ENCODE measurements around the gene ZNF549.

ZNF549 gene

GRCh38 chr19:57566396-57567265 lies 39.5 kb downstream of the ZNF549 start:
- Histone ChIP-seq H3K4ac (ENCODE audit: low read depth in 1 of 2, low read length in 2 of 2) (no peak overlapping the region), H2AFZ (ENCODE audit: low read depth, low read length) (no peak overlapping the region), H3K4me3 (ENCODE audit: insufficient read depth in 1 of 2, low read depth in 1 of 2, low read length in 2 of 2) (peak overlapping the region in 1 of 2 experiments; percentile 38), H2BK120ac (ENCODE audit: low read depth, low read length) (no peak overlapping the region), H3K4me1 (ENCODE audit: control insufficient read depth, insufficient read depth, low read depth, low read length) (no peaks in the 10 kb centered on the region), H3K23ac (ENCODE audit: low read length in 2 of 2) (no peak overlapping the region), H3K4me2 (ENCODE audit: low read length, poor library complexity, severe bottlenecking) (no peak overlapping the region), H3K14ac (ENCODE audit: low read length in 2 of 2) (no peak overlapping the region), H2BK15ac (ENCODE audit: low read depth, poor library complexity, severe bottlenecking) (no peak overlapping the region), H3K27me3 (ENCODE audit: control insufficient read depth in 1 of 2, insufficient read depth in 1 of 2, low read length in 2 of 2) (no peaks in the 10 kb centered on the region), H3K79me1 (replicated peaks; ENCODE audit: low read length, poor library complexity, severe bottlenecking) (peaks cover 3% of the 10 kb centered on the region), H4K91ac (ENCODE audit: low read length) (no peak overlapping the region), H2BK5ac (ENCODE audit: low read depth, low read length, poor library complexity, severe bottlenecking) (no peak overlapping the region), H3K36me3 (ENCODE audit: control insufficient read depth in 1 of 2, insufficient read depth in 2 of 2, low read depth in 1 of 2, low read length in 2 of 2) (peaks cover 13% of the 10 kb centered on the region in 2 experiments), H2BK12ac (ENCODE audit: low read length in 2 of 2) (no peak overlapping the region), H2AK5ac (ENCODE audit: low read length, severe bottlenecking) (no peak overlapping the region), H3K27ac (ENCODE audit: low read length, poor library complexity, severe bottlenecking) (no peak overlapping the region), H3K18ac (ENCODE audit: low read depth in 1 of 2, low read length in 2 of 2) (no peak overlapping the region), H3K9me3 (ENCODE audit: control insufficient read depth, low read length) (peaks cover 94% of the 10 kb centered on the region), H4K8ac (ENCODE audit: low read length) (no peak overlapping the region), H3K9ac (ENCODE audit: low read length) (no peak overlapping the region)
- DNase-seq: peak; percentile 32
- WGBS: 56% methylated on average over 5 of the region's 7 CpGs

GRCh38 chr19:57570707-57571106 lies 43.6 kb downstream of the ZNF549 start:
- DNase-seq: no peak
- H2BK120ac ChIP-seq (ENCODE audit: low read depth, low read length): no peak overlapping the region
- H3K9me3 ChIP-seq (ENCODE audit: control insufficient read depth, low read length): peaks cover 97% of the 10 kb centered on the region
- no peak overlapping the region for H4K8ac ChIP-seq (ENCODE audit: low read length)
- H3K4me3 ChIP-seq (ENCODE audit: insufficient read depth in 1 of 2, low read depth in 1 of 2, low read length in 2 of 2): peak overlapping the region in 1 of 2 experiments; percentile 9
- H3K79me1 ChIP-seq (replicated peaks; ENCODE audit: low read length, poor library complexity, severe bottlenecking): peaks cover 21% of the 10 kb centered on the region
- no peak overlapping the region for H2BK12ac ChIP-seq (ENCODE audit: low read length in 2 of 2)
- no peak overlapping the region for H2AK5ac ChIP-seq (ENCODE audit: low read length, severe bottlenecking)
- H3K23ac ChIP-seq (ENCODE audit: low read length in 2 of 2): no peak overlapping the region
- H3K27me3 ChIP-seq (ENCODE audit: control insufficient read depth in 1 of 2, insufficient read depth in 1 of 2, low read length in 2 of 2): no peaks in the 10 kb centered on the region
- H2BK15ac ChIP-seq (ENCODE audit: low read depth, poor library complexity, severe bottlenecking): no peak overlapping the region
- no peak overlapping the region for H3K14ac ChIP-seq (ENCODE audit: low read length in 2 of 2)
- H3K4me1 ChIP-seq (ENCODE audit: control insufficient read depth, insufficient read depth, low read depth, low read length): no peaks in the 10 kb centered on the region
- H4K91ac ChIP-seq (ENCODE audit: low read length): no peak overlapping the region
- H3K36me3 ChIP-seq (ENCODE audit: control insufficient read depth in 1 of 2, insufficient read depth in 2 of 2, low read depth in 1 of 2, low read length in 2 of 2): peaks cover 53% of the 10 kb centered on the region in 2 experiments
- H3K27ac ChIP-seq (ENCODE audit: low read length, poor library complexity, severe bottlenecking): no peak overlapping the region
- no peak overlapping the region for H3K4me2 ChIP-seq (ENCODE audit: low read length, poor library complexity, severe bottlenecking)
- no peak overlapping the region for H3K4ac ChIP-seq (ENCODE audit: low read depth in 1 of 2, low read length in 2 of 2)
- no peak overlapping the region for H3K18ac ChIP-seq (ENCODE audit: low read depth in 1 of 2, low read length in 2 of 2)
- no peak overlapping the region for H2BK5ac ChIP-seq (ENCODE audit: low read depth, low read length, poor library complexity, severe bottlenecking)
- no peak overlapping the region for H2AFZ ChIP-seq (ENCODE audit: low read depth, low read length)
- H3K9ac ChIP-seq (ENCODE audit: low read length): no peak overlapping the region

DNA sequence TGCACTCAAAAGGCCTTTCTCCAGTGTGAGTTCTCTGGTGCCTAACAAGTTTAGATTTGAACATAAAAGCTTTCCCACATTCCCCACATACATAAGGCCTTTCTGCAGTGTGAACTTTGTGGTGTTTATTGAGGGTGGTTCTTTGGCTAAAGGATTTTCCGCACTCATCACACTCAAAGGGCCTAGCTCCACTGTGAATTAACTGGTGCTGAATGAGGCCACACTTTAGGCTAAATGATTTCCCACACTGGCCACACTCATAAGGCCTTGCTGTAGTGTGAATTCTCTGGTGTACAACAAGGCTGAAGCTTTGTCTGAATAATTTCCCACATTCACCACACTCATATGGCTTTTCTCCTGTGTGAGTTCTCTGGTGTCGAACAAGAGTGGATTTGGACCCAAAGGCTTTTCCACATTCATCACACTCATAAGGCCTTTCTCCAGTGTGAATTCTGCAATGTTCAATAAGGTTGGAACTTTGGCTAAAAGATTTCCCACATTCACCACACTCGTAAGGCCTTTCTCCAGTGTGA lies 45.3 kb downstream of the ZNF549 start:
- Histone ChIP-seq H2BK15ac (ENCODE audit: low read depth, poor library complexity, severe bottlenecking) (no peak overlapping the region), H3K36me3 (ENCODE audit: control insufficient read depth in 1 of 2, insufficient read depth in 2 of 2, low read depth in 1 of 2, low read length in 2 of 2) (peaks cover 68 to 70% of the 10 kb centered on the region in 2 experiments), H4K8ac (ENCODE audit: low read length) (no peak overlapping the region), H3K79me1 (replicated peaks; ENCODE audit: low read length, poor library complexity, severe bottlenecking) (peaks cover 36% of the 10 kb centered on the region), H3K27me3 (ENCODE audit: control insufficient read depth in 1 of 2, insufficient read depth in 1 of 2, low read length in 2 of 2) (no peaks in the 10 kb centered on the region), H2BK5ac (ENCODE audit: low read depth, low read length, poor library complexity, severe bottlenecking) (no peak overlapping the region), H3K18ac (ENCODE audit: low read depth in 1 of 2, low read length in 2 of 2) (no peak overlapping the region), H2BK12ac (ENCODE audit: low read length in 2 of 2) (no peak overlapping the region), H4K91ac (ENCODE audit: low read length) (no peak overlapping the region), H3K4ac (ENCODE audit: low read depth in 1 of 2, low read length in 2 of 2) (no peak overlapping the region), H3K4me3 (ENCODE audit: insufficient read depth in 1 of 2, low read depth in 1 of 2, low read length in 2 of 2) (peak overlapping the region in 1 of 2 experiments; percentile 53), H3K9me3 (ENCODE audit: control insufficient read depth, low read length) (peaks cover 97% of the 10 kb centered on the region), H3K27ac (ENCODE audit: low read length, poor library complexity, severe bottlenecking) (no peak overlapping the region), H3K23ac (ENCODE audit: low read length in 2 of 2) (no peak overlapping the region), H3K14ac (ENCODE audit: low read length in 2 of 2) (no peak overlapping the region), H2AK5ac (ENCODE audit: low read length, severe bottlenecking) (no peak overlapping the region), H3K4me2 (ENCODE audit: low read length, poor library complexity, severe bottlenecking) (no peak overlapping the region), H2AFZ (ENCODE audit: low read depth, low read length) (no peak overlapping the region), H3K4me1 (ENCODE audit: control insufficient read depth, insufficient read depth, low read depth, low read length) (no peaks in the 10 kb centered on the region), H2BK120ac (ENCODE audit: low read depth, low read length) (no peak overlapping the region), H3K9ac (ENCODE audit: low read length) (no peak overlapping the region)
- 100% methylated on average over 1 of the region's 3 CpGs for WGBS
- DNase-seq: no peak

DNA sequence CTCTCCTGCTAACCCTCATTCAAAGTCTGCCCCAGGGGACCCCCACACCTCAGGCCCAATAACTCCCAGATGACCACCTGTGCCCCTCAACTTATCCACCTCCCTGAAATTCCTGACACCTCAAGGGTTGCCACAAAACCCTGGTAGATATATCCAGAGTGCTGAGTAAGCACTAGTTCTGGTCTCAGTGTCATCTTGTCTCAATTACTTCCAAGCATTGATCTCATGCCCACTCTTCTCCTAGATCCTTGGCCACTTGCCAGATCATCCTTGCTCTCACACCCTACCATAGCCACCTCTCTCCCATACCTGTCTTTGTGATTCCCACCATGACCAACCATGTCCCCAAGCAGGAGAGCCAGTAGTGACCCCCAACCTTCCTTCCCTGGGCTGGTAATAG lies 49.5 kb downstream of the ZNF549 start:
- Histone ChIP-seq H3K79me1 (replicated peaks; ENCODE audit: low read length, poor library complexity, severe bottlenecking) (peaks cover 41% of the 10 kb centered on the region), H3K4me2 (ENCODE audit: low read length, poor library complexity, severe bottlenecking) (no peak overlapping the region)
- DNase-seq: no peak

More for the DNA sequence above, 49.5 kb downstream of the ZNF549 start:
- Histone ChIP-seq H3K18ac (ENCODE audit: low read depth in 1 of 2, low read length in 2 of 2) (no peak overlapping the region), H3K14ac (ENCODE audit: low read length in 2 of 2) (no peak overlapping the region), H3K36me3 (ENCODE audit: control insufficient read depth in 1 of 2, insufficient read depth in 2 of 2, low read depth in 1 of 2, low read length in 2 of 2) (peaks cover 55 to 60% of the 10 kb centered on the region in 2 experiments), H2BK120ac (ENCODE audit: low read depth, low read length) (no peak overlapping the region), H2AK5ac (ENCODE audit: low read length, severe bottlenecking) (no peak overlapping the region), H3K9me3 (ENCODE audit: control insufficient read depth, low read length) (peaks cover 61% of the 10 kb centered on the region), H3K4me1 (ENCODE audit: control insufficient read depth, insufficient read depth, low read depth, low read length) (peaks cover 4% of the 10 kb centered on the region), H2BK12ac (ENCODE audit: low read length in 2 of 2) (no peak overlapping the region), H3K4ac (ENCODE audit: low read depth in 1 of 2, low read length in 2 of 2) (no peak overlapping the region), H3K27ac (ENCODE audit: low read length, poor library complexity, severe bottlenecking) (no peak overlapping the region), H3K27me3 (ENCODE audit: control insufficient read depth in 1 of 2, insufficient read depth in 1 of 2, low read length in 2 of 2) (no peaks in the 10 kb centered on the region), H4K91ac (ENCODE audit: low read length) (no peak overlapping the region), H2AFZ (ENCODE audit: low read depth, low read length) (no peak overlapping the region), H4K8ac (ENCODE audit: low read length) (no peak overlapping the region), H2BK5ac (ENCODE audit: low read depth, low read length, poor library complexity, severe bottlenecking) (no peak overlapping the region), H3K23ac (ENCODE audit: low read length in 2 of 2) (no peak overlapping the region), H3K9ac (ENCODE audit: low read length) (no peak overlapping the region), H3K4me3 (ENCODE audit: insufficient read depth in 1 of 2, low read depth in 1 of 2, low read length in 2 of 2) (peak overlapping the region in 1 of 2 experiments; percentile 91), H2BK15ac (ENCODE audit: low read depth, poor library complexity, severe bottlenecking) (no peak overlapping the region)
